ENCODE results near the gene AP2M1. TPM values are rescaled to one million over a fixed set of nuclear protein-coding genes. Genes with fewer than 3 reads are reported as not detected.

AP2M1 gene
- total and polyA plus RNA-seq, 2 of the 13 experiments (the other 11 are each of a cell fraction or from before 2014, with no cell fraction given), result 126 to 146 TPM

- no peak for TF ChIP-seq ZNF512 (CRISPR knock-in tag; IDR thresholded peaks at IDR 0.05)
- TF ChIP-seq ZNF414 (CRISPR knock-in tag; IDR thresholded peaks at IDR 0.05), result no peak
- TF ChIP-seq ZNF674 (CRISPR knock-in tag; IDR thresholded peaks at IDR 0.05; ENCODE audit: low read depth), result no peak
- TF ChIP-seq ATF1 (CRISPR knock-in tag; IDR thresholded peaks at IDR 0.05), result peak; percentile 47; the same call in 1 of the 2 replicates
- peak; percentile 64; the same call in 1 of the 2 replicates for TF ChIP-seq ZBTB2 (CRISPR knock-in tag; IDR thresholded peaks at IDR 0.05; ENCODE audit: low read depth)
- no peak for TF ChIP-seq FUBP1 (CRISPR knock-in tag; IDR thresholded peaks at IDR 0.05; ENCODE audit: borderline replicate concordance)
- 0 out of 2 replicates have a peak, but pooled peaks have one; percentile 39 for TF ChIP-seq PAF1 (CRISPR knock-in tag; IDR thresholded peaks at IDR 0.05)
- no peak for TF ChIP-seq REST (IDR thresholded peaks at IDR 0.05; ENCODE audit: borderline replicate concordance in 1 of 2, low read depth in 1 of 2, low read length in 2 of 2)
- no peak for TF ChIP-seq ZNF44 (CRISPR knock-in tag; IDR thresholded peaks at IDR 0.05)
- TF ChIP-seq GLMP (CRISPR knock-in tag; IDR thresholded peaks at IDR 0.05; ENCODE audit: borderline replicate concordance), result no peak
- TF ChIP-seq CREB1 (IDR thresholded peaks at IDR 0.05), result no peak
- TF ChIP-seq CREB1 (CRISPR knock-in tag; IDR thresholded peaks at IDR 0.05), result no peak; the same call in 1 of the 2 replicates
- TF ChIP-seq PTBP1 (IDR thresholded peaks at IDR 0.05; ENCODE audit: low read depth, low read length, poor library complexity, severe bottlenecking), result peak; percentile 91
- no peak for TF ChIP-seq NFE2L1 (CRISPR knock-in tag; IDR thresholded peaks at IDR 0.05; ENCODE audit: borderline replicate concordance)
- peak; percentile 11 for TF ChIP-seq ZEB1 (IDR thresholded peaks at IDR 0.05; ENCODE audit: insufficient replicate concordance, low read depth)
- TF ChIP-seq REL (CRISPR knock-in tag; conservative IDR thresholded peaks at IDR 0.05), result no peak
- TF ChIP-seq ZNF431 (CRISPR knock-in tag; IDR thresholded peaks at IDR 0.05; ENCODE audit: borderline replicate concordance, low read depth), result no peak
- no peak for TF ChIP-seq PBX2 (CRISPR knock-in tag; IDR thresholded peaks at IDR 0.05)
These were observed 390 bp upstream of the AP2M1 start (continued) for GRCh38 chr3:184174284-184174645.
